ENCODE data around the gene PWWP3B.
"Not testable (repeated sequence)": the region's sequence is repeated elsewhere in the genome, so short reads cannot be mapped to it uniquely, and the experiment has no call there.

The PWWP3B gene

DNA sequence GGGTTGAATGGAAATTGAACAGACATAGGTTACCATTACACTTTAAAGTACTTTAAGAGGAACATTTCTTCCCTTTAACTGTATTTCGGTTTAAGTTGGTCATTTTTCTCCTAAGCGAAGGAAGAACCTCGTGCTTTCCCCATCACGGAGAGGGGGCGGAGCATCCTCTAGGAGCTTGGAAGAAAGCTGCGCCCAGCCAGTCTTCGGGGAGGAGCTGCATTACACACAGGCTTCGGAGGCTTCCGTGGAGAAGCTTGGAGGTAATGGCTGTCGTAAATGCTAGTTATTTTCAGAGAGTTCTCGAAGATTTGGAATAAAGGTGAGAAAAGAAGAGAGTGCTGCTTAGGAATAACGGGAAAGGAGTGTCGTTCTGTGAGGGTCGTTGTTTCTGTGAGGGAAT is at the start of gene PWWP3B:
PWWP3B (plus strand) TSS at position 199 of the 400 bp plus-strand sequence. CDS start 37,128 bp downstream, outside the sequence.
- DNase-seq = no peak

DNA sequence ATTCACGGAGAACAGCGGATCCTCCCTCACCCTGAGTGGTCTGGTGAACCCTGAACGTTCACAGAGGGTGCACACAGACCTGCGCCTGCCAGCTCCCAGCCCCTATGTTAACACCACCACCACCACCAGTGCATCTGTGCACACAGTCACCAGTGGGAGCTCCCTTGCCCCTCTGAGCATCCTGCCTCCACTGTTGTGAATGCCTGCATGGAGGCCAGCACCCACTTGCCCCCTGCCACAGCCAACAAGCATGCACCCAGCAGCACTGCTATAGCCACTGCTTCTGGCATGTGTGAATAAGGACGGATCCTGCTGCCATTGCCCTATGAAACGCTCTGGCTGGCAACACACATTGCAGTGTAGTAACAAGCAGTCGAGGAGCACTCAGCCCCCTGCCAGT is 29.1 kb upstream of the PWWP3B start:
- DNase-seq = no peak

DNA sequence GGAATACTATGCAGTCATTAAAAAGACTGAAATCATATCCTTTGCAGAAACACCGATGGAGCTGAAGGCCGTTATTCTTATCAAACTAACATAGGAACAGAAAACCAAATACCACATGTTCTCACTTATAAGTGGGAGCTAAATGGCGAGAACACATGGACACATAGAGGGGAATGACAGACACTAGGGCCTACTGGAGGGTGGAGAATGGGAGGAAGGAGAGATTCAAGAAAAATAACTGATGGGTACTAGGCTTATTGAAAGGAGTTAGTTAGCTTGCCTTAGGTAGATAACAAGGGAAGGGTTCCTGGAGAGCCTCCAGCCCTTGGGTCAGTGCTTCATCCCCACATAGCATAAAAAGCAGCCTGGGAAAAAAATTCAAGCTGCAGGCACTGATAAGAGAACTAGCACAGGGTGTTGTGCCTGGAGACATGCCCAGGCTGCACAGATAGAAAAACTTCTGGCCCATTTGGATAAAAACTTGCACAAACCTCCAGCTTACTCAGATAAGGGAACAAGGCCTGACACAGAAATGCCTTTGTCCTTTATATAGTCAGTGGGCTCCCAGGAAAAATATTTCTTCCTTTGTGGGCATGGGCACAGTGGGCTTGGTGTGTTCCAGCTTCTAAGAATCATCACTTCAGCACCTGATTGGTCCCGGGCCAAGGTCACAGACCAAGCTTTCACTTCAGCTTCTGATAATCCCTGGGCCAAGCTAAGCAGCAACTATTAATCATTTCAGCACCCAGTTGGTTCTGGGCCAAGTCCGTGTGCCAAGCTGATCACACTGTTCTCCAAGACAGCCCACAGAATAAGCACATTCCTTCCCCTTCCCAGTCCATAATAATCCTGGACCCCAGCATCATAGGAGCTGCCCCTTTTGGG is 23.1 kb upstream of the PWWP3B start:
- no peak for DNase-seq

DNA sequence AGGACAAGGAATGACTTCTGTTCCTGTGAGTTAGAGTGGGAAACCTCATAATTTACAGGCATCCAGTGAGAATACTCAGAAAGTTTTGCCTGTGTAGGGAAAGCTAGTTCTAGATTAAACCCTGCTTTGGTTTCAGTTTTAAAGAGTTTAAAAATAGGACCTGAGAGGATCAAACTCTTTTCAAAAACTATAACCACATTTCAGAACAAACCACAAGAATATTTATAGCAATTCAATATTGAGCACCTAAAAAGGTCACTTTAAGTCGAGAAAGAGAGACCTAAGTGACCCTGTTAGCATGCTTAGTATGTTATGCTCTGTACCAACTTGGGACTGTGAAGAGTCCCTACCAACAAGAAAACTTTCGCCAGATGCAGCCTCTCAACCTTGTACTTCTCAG is 17.4 kb upstream of the PWWP3B start:
- DNase-seq = no peak

DNA sequence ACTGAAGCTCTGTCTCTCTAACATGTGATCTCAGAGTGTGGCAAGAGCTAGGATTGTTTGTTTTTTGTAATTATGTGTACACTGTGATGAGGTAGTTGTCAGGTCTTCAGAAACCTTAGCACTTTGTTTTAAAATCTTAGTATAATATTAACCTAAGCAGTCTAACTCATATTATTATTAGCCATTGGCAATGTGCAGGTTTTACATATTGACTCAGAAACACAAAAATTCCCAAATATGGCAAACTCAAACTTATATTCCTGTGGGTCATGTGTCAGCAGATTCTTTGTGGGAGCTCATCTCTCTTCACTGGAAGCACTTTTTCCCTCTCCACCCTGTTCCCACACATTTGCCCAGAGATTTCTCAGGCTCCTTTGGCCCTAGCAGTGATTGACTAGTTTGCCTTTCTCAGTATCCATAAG is 8.2 kb upstream of the PWWP3B start:
- no peak for DNase-seq

DNA sequence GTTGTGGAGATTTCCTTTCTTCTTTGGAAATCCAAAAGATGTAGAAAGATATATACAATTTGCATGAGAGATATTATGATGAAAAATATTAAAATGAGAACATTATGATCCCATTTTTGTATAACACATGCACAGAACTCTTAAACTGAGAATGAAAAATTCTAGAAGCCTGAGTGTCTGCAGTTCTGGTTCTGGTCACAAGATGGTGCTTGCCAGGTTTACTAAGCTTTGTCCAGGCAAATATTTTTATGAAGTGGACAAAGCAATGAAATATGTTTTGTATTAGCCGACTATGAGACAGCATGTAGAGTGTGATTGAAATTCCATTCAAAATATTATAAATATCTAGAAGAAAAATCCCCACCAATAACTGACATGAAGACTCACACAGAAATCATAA is 2.2 kb downstream of the PWWP3B start:
- no peak for DNase-seq

DNA sequence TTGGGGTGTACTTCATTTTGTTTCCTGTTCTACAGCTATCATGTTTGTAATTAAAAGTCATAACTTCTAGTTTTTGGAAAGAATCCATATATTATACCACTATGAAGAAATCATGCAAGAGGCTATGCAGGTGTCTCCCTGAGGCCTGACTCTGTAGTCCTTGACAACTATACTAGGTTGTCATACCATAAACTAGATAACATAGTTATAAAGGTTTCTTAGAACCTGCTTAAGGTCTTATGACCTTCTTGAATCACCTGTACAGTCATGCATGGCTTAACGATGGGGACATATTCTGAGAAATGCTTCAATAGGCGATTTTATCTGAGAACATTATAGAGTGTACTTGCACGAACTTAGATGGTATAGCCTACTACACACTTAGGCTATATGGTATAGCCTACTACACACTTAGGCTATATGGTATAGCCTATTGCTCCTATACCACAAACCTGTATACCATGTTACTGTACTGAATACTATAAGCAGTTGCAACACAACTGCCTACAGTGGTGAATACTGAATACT is 3.3 kb downstream of the PWWP3B start:
- DNase-seq = no peak

DNA sequence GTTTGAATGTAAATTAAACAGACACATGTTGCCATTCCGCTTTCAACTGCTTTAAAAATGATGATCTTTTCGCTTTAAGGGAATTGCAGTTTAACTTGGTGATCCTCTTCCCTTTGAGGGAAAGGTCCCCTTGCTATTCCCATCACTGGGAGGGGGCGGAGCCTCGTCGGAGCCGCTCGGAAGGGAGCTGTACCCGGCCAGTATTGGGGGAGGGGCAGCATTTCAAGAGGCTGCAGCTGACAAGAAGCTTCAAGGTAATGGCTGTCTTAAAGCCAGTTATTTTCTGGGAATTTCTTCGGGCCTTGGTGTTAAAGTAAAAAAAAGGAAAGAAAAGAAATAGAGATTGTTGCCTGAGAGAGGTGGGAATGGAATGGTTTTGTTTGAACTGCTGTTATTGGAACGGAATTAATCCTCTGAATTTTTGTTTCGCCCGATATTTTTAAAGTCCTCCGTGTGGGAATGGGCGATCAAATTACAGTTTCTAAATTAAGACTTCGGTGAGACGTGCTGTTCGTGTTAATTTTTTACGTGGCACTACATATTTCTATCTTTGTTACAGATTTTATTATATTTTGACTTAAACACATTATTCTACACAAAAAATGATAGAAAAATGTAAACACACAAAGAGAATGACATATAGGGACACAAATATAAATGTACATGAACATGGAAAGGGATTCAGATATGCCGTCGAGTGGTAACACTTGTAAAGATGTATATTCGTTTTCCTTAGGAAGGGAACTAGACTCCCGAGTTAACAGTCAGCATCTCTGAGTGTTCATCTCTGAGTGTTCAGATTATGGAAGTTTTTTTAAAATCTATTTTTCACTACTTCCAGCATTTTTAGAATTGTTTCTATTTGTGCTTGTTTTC is 9.2 kb downstream of the PWWP3B start:
- DNase-seq = no peak

DNA sequence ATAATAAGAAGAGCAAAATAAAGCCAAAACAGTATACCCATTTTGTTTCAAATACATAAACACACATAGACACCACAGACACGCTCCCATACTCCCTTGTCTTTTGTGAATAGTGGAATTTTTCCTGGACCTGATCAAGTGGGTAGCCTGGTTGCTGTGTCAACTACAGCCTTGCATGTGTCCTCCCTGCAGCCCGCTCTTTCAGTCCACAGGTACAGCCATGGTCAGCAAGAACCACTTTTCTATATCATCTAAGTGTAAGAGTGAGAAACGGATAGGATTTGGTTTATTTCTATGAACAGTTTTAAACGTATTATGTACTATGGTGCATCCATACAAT is 9.8 kb downstream of the PWWP3B start:
- no peak for DNase-seq

DNA sequence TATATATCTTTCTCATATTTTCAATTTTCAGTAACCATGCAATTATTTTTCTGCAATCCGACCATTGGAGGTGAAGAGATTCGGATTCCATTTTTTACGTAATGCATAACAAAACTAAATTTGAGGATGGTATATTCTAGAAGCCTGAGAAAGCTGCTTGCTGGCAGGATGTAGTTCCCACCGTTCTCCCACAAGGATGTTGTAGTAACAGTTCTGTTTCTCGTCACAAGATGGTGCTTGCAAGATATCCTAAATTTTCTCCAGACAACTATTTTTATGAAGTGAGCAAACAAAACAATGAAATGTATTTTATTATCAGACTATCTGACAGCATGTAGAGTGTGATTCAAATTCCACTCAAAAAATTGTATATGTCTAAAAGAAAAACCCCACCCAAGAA is 10.7 kb downstream of the PWWP3B start:
- no peak for DNase-seq

DNA sequence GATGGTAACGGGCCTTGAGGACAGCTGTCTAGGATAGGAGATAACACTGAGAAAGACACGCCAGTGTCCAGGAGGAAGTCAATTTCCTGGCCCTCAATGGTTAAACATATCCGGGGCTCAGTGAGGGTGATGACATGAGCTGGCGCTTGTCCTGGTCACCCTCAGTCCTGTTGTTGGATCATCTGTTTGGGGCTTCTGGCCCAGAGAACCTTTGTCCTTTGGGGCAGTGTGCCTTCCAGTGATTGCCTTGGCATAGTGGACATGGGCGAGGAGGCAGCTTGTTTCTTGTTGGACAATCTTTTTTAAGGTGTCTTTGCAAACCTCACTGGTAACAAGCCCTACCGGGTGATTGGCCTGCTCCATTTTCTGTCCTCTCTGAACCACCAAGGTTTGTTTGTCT is 15.6 kb downstream of the PWWP3B start:
- not testable (repeated sequence) for DNase-seq

DNA sequence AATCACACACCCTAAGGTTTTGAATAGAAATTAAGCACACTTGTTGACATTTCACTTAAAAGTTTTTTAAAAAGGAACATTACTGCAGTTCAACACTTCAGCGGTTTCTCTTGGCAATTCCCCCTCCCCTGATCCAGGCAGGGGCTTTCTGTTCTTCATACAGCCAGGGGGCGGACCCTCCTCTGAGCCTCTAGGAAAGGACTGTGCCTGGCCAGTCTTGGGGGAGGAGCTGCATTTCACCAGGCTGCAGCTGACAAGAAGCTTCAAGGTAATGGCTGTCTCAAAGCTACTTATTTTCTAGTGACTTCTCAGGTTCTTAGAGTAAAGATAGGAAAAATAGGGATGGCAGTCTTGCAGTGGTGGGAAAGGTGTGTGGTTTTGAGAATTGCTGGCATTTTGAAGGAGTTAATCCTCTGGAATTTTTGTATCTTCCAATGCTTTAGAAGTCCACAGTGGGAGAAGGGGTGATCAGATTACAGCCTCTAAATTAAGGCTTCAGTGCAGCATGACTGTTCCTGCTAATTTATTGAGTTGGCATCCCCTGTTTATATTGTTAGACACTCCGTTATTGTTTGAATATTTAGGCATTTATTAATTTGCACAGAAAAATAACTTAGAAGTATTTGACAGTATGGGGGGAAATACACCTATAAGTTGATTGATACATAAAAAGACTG is 33.5 kb downstream of the PWWP3B start:
- DNase-seq = no peak

DNA sequence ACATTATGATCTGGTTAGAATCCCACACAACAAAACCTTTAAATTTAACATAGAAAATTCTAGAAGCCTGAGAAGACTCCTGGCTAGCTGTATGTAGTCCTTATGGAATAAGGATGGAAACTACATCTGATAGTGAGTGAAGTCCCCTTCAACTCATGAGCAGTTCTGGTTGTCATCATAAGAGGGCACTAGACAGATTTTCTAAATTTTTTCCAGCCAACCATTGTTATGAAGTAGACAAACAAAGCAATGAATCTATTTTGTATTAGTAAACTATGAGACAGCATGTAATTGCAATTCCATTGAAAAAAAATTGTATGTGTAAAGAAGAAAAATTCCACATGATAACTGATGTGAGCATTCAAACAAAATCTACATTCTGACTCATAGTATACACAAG is 35.2 kb downstream of the PWWP3B start:
- no peak for DNase-seq

DNA sequence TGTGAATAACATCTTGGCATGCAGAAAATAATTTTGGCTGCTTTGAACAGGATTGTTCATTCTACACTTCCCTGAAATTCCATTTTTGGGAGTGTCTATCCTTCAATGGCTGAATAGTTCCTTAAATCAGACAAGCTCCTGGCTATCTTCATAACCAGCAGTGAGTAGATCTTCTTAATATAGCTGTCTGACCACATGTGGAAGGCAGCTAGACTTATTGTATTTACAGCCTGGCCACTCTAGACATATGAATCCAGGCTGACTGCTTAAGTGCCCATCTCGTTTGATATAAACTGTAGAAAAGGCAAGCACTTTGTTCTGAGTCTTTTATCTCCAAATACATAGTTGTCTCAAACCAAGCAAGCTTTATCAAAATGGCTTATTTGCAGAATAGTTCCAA is 40.0 kb downstream of the PWWP3B start:
- DNase-seq = no peak

Measured in NCI-H446 treated with DMSO at 0.1 percent for 48 hours (cell line).